Brain microvascular endothelial cell (primary cell): ENCODE data around the gene AK5.

Experiments used
- DNase-seq: peaks from one replicate; pipeline ENCODE4 v3.0.0-alpha.2; 2020
- H3K27ac ChIP-seq: fragments of 250-450 bp; sonication (Bioruptor Pico); 2 replicates; pipeline ENCODE4 v1.5.1; 2020; ENCODE audit warnings: mild to moderate bottlenecking, moderate library complexity
- H3K27me3 ChIP-seq: fragments of 250-450 bp; sonication (Bioruptor Pico); replicated peaks from 2 replicates; pipeline ENCODE4 v1.5.1; 2020; ENCODE audit warnings: mild to moderate bottlenecking
- H3K36me3 ChIP-seq: fragments of 250-450 bp; sonication (Bioruptor Pico); replicated peaks from 2 replicates; pipeline ENCODE4 v1.5.1; 2020; ENCODE audit warnings: mild to moderate bottlenecking
- H3K4me3 ChIP-seq: 2 replicates; pipeline ENCODE4 v1.5.1; 2011; ENCODE audit warnings: low read depth, mild to moderate bottlenecking, control low read depth, low read length, moderate library complexity
- CTCF ChIP-seq: IDR thresholded peaks from 2 replicates; pipeline ENCODE4 v1.5.1; 2011; ENCODE audit warnings: low read depth, mild to moderate bottlenecking, moderate library complexity, low read length, control low read depth, inconsistent platforms; ENCODE audit errors: missing control alignments
- in situ Hi-C: cut with HindIII; loops from 2 replicates; pipeline ENCODE4 v1.10.0; 2017; ENCODE audit warnings: low sequenced_read_pairs, low pct_ligation_motif_present

Gene AK5

GRCh38 chr1:77267035-77267434 is 14.8 kb upstream of the AK5 start:
- in situ Hi-C loops: no loop called here

GRCh38 chr1:77271852-77272580 is 9.8 kb upstream of the AK5 start:
- H3K36me3 ChIP-seq: no peaks in the 10 kb centered on the region
- in situ Hi-C loops: no loop called here
- peak; percentile 20 for DNase-seq
- H3K27ac ChIP-seq: no peak overlapping the region
- no peaks in the 10 kb centered on the region for H3K27me3 ChIP-seq
- no peak for TF ChIP-seq CTCF
- H3K4me3 ChIP-seq: no peak overlapping the region

More at GRCh38 chr1:77267035-77267434, 14.8 kb upstream of the AK5 start:
- Histone ChIP-seq H3K36me3 (no peaks in the 10 kb centered on the region), H3K27ac (no peak overlapping the region), H3K27me3 (no peaks in the 10 kb centered on the region), H3K4me3 (no peak overlapping the region)
- no peak for DNase-seq
- no peak for TF ChIP-seq CTCF

- Histone ChIP-seq H3K27ac (no peak overlapping the region), H3K36me3 (no peaks in the 10 kb centered on the region), H3K27me3 (no peaks in the 10 kb centered on the region), H3K4me3 (no peak overlapping the region)
- DNase-seq: no peak
- no peak for TF ChIP-seq CTCF
- in situ Hi-C loops: no loop called here
Observed at GRCh38 chr1:77273891-77274290, 7.9 kb upstream of the AK5 start.

GRCh38 chr1:77275194-77275593 is 6.6 kb upstream of the AK5 start:
- DNase-seq: no peak
- H3K4me3 ChIP-seq: no peak overlapping the region
- H3K36me3 ChIP-seq: no peaks in the 10 kb centered on the region
- TF ChIP-seq CTCF: no peak
- no peaks in the 10 kb centered on the region for H3K27me3 ChIP-seq
- H3K27ac ChIP-seq: no peak overlapping the region
- in situ Hi-C loops: no loop called here

GRCh38 chr1:77276941-77277340 is 4.9 kb upstream of the AK5 start:
- Histone ChIP-seq H3K27ac (no peak overlapping the region), H3K4me3 (no peak overlapping the region), H3K27me3 (no peaks in the 10 kb centered on the region), H3K36me3 (no peaks in the 10 kb centered on the region)
- no peak for TF ChIP-seq CTCF
- DNase-seq: no peak
- in situ Hi-C loops: no loop called here

- no peak overlapping the region for H3K4me3 ChIP-seq
- no peaks in the 10 kb centered on the region for H3K36me3 ChIP-seq
- DNase-seq: no peak
- no peak for TF ChIP-seq CTCF
- in situ Hi-C loops: no loop called here
- H3K27ac ChIP-seq: no peak overlapping the region
- no peaks in the 10 kb centered on the region for H3K27me3 ChIP-seq
Observed at GRCh38 chr1:77279929-77280328, 1.9 kb upstream of the AK5 start.
